ENCODE results near the gene DGKD.

- no peak for TF ChIP-seq NKRF (conservative IDR thresholded peaks at IDR 0.05)
- no peak for TF ChIP-seq PAX8 (IDR thresholded peaks at IDR 0.05)
- no peak for TF ChIP-seq POLR2AphosphoS5 (IDR thresholded peaks at IDR 0.05; ENCODE audit: low read length)
- TF ChIP-seq, protein P1, sequence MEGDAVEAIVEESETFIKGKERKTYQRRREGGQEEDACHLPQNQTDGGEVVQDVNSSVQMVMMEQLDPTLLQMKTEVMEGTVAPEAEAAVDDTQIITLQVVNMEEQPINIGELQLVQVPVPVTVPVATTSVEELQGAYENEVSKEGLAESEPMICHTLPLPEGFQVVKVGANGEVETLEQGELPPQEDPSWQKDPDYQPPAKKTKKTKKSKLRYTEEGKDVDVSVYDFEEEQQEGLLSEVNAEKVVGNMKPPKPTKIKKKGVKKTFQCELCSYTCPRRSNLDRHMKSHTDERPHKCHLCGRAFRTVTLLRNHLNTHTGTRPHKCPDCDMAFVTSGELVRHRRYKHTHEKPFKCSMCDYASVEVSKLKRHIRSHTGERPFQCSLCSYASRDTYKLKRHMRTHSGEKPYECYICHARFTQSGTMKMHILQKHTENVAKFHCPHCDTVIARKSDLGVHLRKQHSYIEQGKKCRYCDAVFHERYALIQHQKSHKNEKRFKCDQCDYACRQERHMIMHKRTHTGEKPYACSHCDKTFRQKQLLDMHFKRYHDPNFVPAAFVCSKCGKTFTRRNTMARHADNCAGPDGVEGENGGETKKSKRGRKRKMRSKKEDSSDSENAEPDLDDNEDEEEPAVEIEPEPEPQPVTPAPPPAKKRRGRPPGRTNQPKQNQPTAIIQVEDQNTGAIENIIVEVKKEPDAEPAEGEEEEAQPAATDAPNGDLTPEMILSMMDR (IDR thresholded peaks at IDR 0.05 in 2 of 3, conservative IDR thresholded peaks at IDR 0.05 in 1 of 3; ENCODE audit: control insufficient read depth in 2 of 3, extremely low read depth in 1 of 3, insufficient read depth in 1 of 3, low read depth in 3 of 3, low read length in 3 of 3): no peak
- TF ChIP-seq, protein P2, sequence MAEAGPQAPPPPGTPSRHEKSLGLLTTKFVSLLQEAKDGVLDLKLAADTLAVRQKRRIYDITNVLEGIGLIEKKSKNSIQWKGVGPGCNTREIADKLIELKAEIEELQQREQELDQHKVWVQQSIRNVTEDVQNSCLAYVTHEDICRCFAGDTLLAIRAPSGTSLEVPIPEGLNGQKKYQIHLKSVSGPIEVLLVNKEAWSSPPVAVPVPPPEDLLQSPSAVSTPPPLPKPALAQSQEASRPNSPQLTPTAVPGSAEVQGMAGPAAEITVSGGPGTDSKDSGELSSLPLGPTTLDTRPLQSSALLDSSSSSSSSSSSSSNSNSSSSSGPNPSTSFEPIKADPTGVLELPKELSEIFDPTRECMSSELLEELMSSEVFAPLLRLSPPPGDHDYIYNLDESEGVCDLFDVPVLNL (IDR thresholded peaks at IDR 0.05; ENCODE audit: low read depth, low read length): no peak
- no peak for TF ChIP-seq ESRRA (IDR thresholded peaks at IDR 0.05; ENCODE audit: low read length)
- no peak for TF ChIP-seq SMC3 (IDR thresholded peaks at IDR 0.05; ENCODE audit: borderline replicate concordance, low read length)
- TF ChIP-seq BRCA1 (IDR thresholded peaks at IDR 0.05; ENCODE audit: low read depth, low read length): no peak
Observed at GRCh38 chr2:233386382-233387041, 32.2 kb downstream of the DGKD start.
